Measurements from ENCODE around the gene PALM3. TPM values are rescaled to one million over a fixed set of nuclear protein-coding genes. Genes with fewer than 3 reads are reported as not detected.

PALM3 gene
- total RNA-seq, 1 experiment from 2014 or later: 3.3 TPM

DNA sequence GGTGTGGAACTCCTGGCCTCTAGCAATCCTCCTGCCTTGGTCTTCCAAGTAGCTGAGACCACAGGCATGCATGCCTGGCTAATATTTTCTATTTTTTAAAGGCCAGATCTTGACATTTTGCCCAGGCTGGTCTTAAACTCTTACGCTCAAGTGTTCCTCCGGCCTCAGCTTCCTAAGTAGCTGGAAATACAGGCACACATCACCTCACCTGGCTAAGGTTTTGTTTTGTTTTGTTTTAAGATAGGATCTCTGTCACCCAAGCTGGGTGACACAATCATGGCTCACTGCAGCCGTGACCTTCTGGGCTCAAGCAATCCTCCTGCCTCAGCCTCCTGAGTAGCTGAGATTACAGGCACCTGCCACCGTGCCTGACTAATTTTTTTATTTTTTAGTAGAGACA lies 39.4 kb downstream of the PALM3 start:
- no peaks in the 10 kb centered on the region; a peak in 1 of 4 replicates for H3K36me3 ChIP-seq (ENCODE audit: control insufficient read depth in 1 of 2, insufficient read depth in 2 of 2, low read length in 2 of 2)
- DNase-seq (ENCODE audit: low read depth, low spot score) (no peak), ATAC-seq (no peak)
- H3K9me2 ChIP-seq (ENCODE audit: insufficient read depth): no peaks in the 10 kb centered on the region
- RAD21 ChIA-PET (ENCODE audit: low non-redundant PET in 1 of 2, low total read pairs in 2 of 2, uncharacterized antibody in 2 of 2, unreplicated experiment in 2 of 2): interaction anchor here in 1 of 2 experiments (0.6 kb wide), 1 partner anchor 387 kb away, joined by 3 read pairs; no protein-coding TSS in a partner anchor
- H2AFZ ChIP-seq (ENCODE audit: low read depth, low read length, poor library complexity, severe bottlenecking): peak overlapping the region; percentile 6
- peaks cover 10 to 42% of the 10 kb centered on the region in 2 experiments; a peak in 3 of 4 replicates for H3K4me1 ChIP-seq (ENCODE audit: control insufficient read depth in 1 of 2, insufficient read depth in 2 of 2, low read length in 2 of 2)
- POLR2A ChIA-PET: interaction anchor here (1.8 kb wide), 1 partner anchor 9 kb away, joined by 8 read pairs; the partner anchor contains the start of gene IL27RA
- TF ChIP-seq POLR2A (IDR thresholded peaks at IDR 0.05; ENCODE audit: borderline replicate concordance, extremely low read depth, insufficient read depth, insufficient read length) (no peak), EZH2 (IDR thresholded peaks at IDR 0.05) (no peak), ATF3 (IDR thresholded peaks at IDR 0.05) (no peak), SIN3A (IDR thresholded peaks at IDR 0.05; ENCODE audit: low read depth) (no peak), ZNF274 (IDR thresholded peaks at IDR 0.05; ENCODE audit: low read depth, low read length) (no peak), RAD21 (IDR thresholded peaks at IDR 0.05; ENCODE audit: low read depth) (no peak), FOSL1 (IDR thresholded peaks at IDR 0.05; ENCODE audit: low read depth) (no peak), SRF (IDR thresholded peaks at IDR 0.05; ENCODE audit: low read depth) (no peak), ELF1 (IDR thresholded peaks at IDR 0.05; ENCODE audit: borderline replicate concordance, low read depth) (no peak), ZFX (IDR thresholded peaks at IDR 0.05) (no peak)
- no peaks in the 10 kb centered on the region for H3K9me3 ChIP-seq (ENCODE audit: control insufficient read depth in 1 of 2, insufficient read depth in 1 of 2, low read depth in 1 of 2, low read length in 2 of 2)
- H3K27ac ChIP-seq (ENCODE audit: low read depth, low read length): no peak overlapping the region
- no peaks in the 10 kb centered on the region for H3K79me2 ChIP-seq (ENCODE audit: insufficient read depth, low read length)
- no peaks in the 10 kb centered on the region for H4K20me1 ChIP-seq (ENCODE audit: insufficient read depth)
- H3K27me3 ChIP-seq (ENCODE audit: insufficient read depth, low read length): no peaks in the 10 kb centered on the region
- no peak overlapping the region for H3K4me3 ChIP-seq (replicated peaks in 1 of 2; ENCODE audit: low read depth in 1 of 2, low read length in 2 of 2)
- CTCF ChIA-PET: interaction anchor here (1.8 kb wide), 1 partner anchor 37 kb away, joined by 6 read pairs; no protein-coding TSS in a partner anchor
- intact Hi-C loops (cut with micrococcal nuclease): no loop called here
- no peak overlapping the region for H3K4me2 ChIP-seq (ENCODE audit: low read length)
- no peak overlapping the region for H3K9ac ChIP-seq (ENCODE audit: low read length)
- BruUV-seq (replicated peaks): no TSS peak

GRCh38 chr19:14021474-14021873 lies 40.4 kb downstream of the PALM3 start:
- H3K9me3 ChIP-seq (ENCODE audit: control insufficient read depth in 1 of 2, insufficient read depth in 1 of 2, low read depth in 1 of 2, low read length in 2 of 2): no peaks in the 10 kb centered on the region
- POLR2A ChIA-PET: interaction anchor here (0.6 to 1.8 kb wide), 3 partner anchors 10 to 416 kb away, joined by 3 to 8 read pairs (median 4); partner anchors contain the start of gene IL27RA
- H4K20me1 ChIP-seq (ENCODE audit: insufficient read depth): no peaks in the 10 kb centered on the region
- H3K27me3 ChIP-seq (ENCODE audit: insufficient read depth, low read length): no peaks in the 10 kb centered on the region
- intact Hi-C loops (cut with micrococcal nuclease): no loop called here
- ATAC-seq (no peak; the same call in 1 of the 2 replicates), DNase-seq (ENCODE audit: low read depth, low spot score) (no peak)
- H3K36me3 ChIP-seq (ENCODE audit: control insufficient read depth in 1 of 2, insufficient read depth in 2 of 2, low read length in 2 of 2): no peaks in the 10 kb centered on the region; a peak in 1 of 4 replicates
- H3K79me2 ChIP-seq (ENCODE audit: insufficient read depth, low read length): no peaks in the 10 kb centered on the region
- BruUV-seq (replicated peaks): no TSS peak
- no peak overlapping the region for H3K9ac ChIP-seq (ENCODE audit: low read length)
- peak overlapping the region; percentile 70 for H2AFZ ChIP-seq (ENCODE audit: low read depth, low read length, poor library complexity, severe bottlenecking)
- no peaks in the 10 kb centered on the region for H3K9me2 ChIP-seq (ENCODE audit: insufficient read depth)
- no peak overlapping the region for H3K4me3 ChIP-seq (replicated peaks in 1 of 2; ENCODE audit: low read depth in 1 of 2, low read length in 2 of 2)
- H3K4me2 ChIP-seq (ENCODE audit: low read length): no peak overlapping the region
- RAD21 ChIA-PET (ENCODE audit: low non-redundant PET in 1 of 2, low total read pairs in 2 of 2, uncharacterized antibody in 2 of 2, unreplicated experiment in 2 of 2): no interaction called here
- no peak overlapping the region for H3K27ac ChIP-seq (ENCODE audit: low read depth, low read length)
- CTCF ChIA-PET: interaction anchor here (1.8 kb wide), 1 partner anchor 38 kb away, joined by 6 read pairs; no protein-coding TSS in a partner anchor
- peaks cover 10 to 42% of the 10 kb centered on the region in 2 experiments; a peak in 3 of 4 replicates for H3K4me1 ChIP-seq (ENCODE audit: control insufficient read depth in 1 of 2, insufficient read depth in 2 of 2, low read length in 2 of 2)
- TF ChIP-seq RAD21 (IDR thresholded peaks at IDR 0.05; ENCODE audit: low read depth): no peak
- TF ChIP-seq YY1 (IDR thresholded peaks at IDR 0.05; ENCODE audit: extremely low read depth, insufficient replicate concordance, low read depth, low read length): no peak
- TF ChIP-seq EGR1 (IDR thresholded peaks at IDR 0.05; ENCODE audit: low read depth): no peak
- TF ChIP-seq POLR2A (IDR thresholded peaks at IDR 0.05; ENCODE audit: borderline replicate concordance, extremely low read depth, insufficient read depth, insufficient read length): no peak
- no peak for TF ChIP-seq ATF3 (IDR thresholded peaks at IDR 0.05)
- no peak for TF ChIP-seq ZNF274 (IDR thresholded peaks at IDR 0.05; ENCODE audit: low read depth, low read length)
- no peak for TF ChIP-seq ZFX (IDR thresholded peaks at IDR 0.05)
- TF ChIP-seq, protein P1, sequence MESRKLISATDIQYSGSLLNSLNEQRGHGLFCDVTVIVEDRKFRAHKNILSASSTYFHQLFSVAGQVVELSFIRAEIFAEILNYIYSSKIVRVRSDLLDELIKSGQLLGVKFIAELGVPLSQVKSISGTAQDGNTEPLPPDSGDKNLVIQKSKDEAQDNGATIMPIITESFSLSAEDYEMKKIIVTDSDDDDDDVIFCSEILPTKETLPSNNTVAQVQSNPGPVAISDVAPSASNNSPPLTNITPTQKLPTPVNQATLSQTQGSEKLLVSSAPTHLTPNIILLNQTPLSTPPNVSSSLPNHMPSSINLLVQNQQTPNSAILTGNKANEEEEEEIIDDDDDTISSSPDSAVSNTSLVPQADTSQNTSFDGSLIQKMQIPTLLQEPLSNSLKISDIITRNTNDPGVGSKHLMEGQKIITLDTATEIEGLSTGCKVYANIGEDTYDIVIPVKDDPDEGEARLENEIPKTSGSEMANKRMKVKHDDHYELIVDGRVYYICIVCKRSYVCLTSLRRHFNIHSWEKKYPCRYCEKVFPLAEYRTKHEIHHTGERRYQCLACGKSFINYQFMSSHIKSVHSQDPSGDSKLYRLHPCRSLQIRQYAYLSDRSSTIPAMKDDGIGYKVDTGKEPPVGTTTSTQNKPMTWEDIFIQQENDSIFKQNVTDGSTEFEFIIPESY (IDR thresholded peaks at IDR 0.05; ENCODE audit: extremely low read depth, insufficient replicate concordance, low read length): no peak
- no peak for TF ChIP-seq EZH2 (IDR thresholded peaks at IDR 0.05)

Measured in HCT116 (cell line).